Adrenal gland (tissue), 5 donors: ENCODE results near the gene ACER3.

Experiments
- POLR2A ChIP-seq, 2 donors: fragments of 450-650 bp; IDR thresholded peaks; one replicate each; pipeline ENCODE4 v1.6.1; 2017; ENCODE audit warnings: antibody characterized with exemption in 2 of 2, mild to moderate bottlenecking in 2 of 2, moderate library complexity in 1 of 2
- TF ChIP-seq, protein P1 (sequence below), 6 experiments: fragments of 450-650 bp in 4 of 6; fragments of 200-600 bp in 2 of 6; sonication (generic) in 1 of 6; IDR thresholded peaks; 1 replicate in 5 of 6; 2 replicates in 1 of 6; pipeline versions ENCODE4 v1.5.1 to v1.8.0; 2016 to 2021; ENCODE audit warnings: antibody characterized with exemption in 6 of 6, mild to moderate bottlenecking in 2 of 6, moderate library complexity in 1 of 6
- donor health status: DM: no; HTN: no; CAD: no.

DNA sequence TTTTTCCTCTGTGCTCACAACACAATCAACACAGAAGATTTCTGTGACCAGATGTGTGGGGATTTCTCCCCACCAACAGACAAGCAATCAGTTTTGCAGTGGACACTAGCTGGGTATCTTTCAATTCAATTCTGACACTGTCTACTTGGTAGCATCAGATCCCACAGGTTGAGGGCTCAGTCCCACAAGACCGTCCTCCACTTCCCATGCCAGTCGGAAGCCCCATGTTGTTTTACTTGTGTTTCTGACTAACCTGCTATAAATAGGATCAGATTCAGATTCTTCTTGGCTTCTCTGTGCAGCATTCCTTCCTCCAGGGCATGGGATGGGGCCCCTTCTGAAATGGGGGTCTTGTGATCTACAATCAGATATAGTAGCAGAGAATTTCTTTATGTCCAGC lies 19.6 kb downstream of the ACER3 start:
- TF ChIP-seq, protein P1, sequence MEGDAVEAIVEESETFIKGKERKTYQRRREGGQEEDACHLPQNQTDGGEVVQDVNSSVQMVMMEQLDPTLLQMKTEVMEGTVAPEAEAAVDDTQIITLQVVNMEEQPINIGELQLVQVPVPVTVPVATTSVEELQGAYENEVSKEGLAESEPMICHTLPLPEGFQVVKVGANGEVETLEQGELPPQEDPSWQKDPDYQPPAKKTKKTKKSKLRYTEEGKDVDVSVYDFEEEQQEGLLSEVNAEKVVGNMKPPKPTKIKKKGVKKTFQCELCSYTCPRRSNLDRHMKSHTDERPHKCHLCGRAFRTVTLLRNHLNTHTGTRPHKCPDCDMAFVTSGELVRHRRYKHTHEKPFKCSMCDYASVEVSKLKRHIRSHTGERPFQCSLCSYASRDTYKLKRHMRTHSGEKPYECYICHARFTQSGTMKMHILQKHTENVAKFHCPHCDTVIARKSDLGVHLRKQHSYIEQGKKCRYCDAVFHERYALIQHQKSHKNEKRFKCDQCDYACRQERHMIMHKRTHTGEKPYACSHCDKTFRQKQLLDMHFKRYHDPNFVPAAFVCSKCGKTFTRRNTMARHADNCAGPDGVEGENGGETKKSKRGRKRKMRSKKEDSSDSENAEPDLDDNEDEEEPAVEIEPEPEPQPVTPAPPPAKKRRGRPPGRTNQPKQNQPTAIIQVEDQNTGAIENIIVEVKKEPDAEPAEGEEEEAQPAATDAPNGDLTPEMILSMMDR (IDR thresholded peaks at IDR 0.05): no peak
- TF ChIP-seq POLR2A (IDR thresholded peaks at IDR 0.05): no peak
